Uterus (tissue), 2 donors: ENCODE measurements around the gene CHMP4B.

Experiments
- POLR2A ChIP-seq, 2 donors: fragments of 450-650 bp; IDR thresholded peaks; one replicate each; pipeline ENCODE4 v1.6.1; 2016; ENCODE audit warnings: antibody characterized with exemption in 2 of 2, mild to moderate bottlenecking in 1 of 2, moderate library complexity in 1 of 2
- TF ChIP-seq, protein P1 (sequence below), 4 experiments: fragments of 200-600 bp in 2 of 4; fragments of 450-650 bp in 2 of 4; sonication (generic) in 2 of 4; IDR thresholded peaks; one replicate each; pipeline ENCODE4 v1.5.1; 2016 to 2019; ENCODE audit warnings: antibody characterized with exemption in 4 of 4, mild to moderate bottlenecking in 2 of 4, moderate library complexity in 1 of 4

DNA sequence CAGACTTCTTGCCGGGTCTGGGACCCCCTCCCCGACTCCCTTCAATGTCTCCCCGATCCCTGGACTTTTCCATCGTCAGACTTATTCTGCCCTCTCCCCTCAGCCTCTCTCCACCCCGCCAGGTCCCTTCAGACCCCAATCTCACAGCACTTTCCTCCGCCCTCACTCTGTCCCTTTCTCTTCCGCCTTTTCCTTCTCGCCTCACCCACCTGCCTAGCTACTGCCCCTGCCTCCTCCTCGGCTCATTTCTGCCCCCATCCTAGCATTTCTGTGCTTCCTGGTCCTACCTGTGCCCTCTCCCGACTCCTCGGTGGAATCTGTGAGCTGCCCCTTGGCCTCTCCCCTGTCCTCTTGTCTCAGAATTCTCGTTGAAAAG, 616 bp downstream of the CHMP4B start:
- no peak for TF ChIP-seq POLR2A (IDR thresholded peaks at IDR 0.05)
- TF ChIP-seq, protein P1, sequence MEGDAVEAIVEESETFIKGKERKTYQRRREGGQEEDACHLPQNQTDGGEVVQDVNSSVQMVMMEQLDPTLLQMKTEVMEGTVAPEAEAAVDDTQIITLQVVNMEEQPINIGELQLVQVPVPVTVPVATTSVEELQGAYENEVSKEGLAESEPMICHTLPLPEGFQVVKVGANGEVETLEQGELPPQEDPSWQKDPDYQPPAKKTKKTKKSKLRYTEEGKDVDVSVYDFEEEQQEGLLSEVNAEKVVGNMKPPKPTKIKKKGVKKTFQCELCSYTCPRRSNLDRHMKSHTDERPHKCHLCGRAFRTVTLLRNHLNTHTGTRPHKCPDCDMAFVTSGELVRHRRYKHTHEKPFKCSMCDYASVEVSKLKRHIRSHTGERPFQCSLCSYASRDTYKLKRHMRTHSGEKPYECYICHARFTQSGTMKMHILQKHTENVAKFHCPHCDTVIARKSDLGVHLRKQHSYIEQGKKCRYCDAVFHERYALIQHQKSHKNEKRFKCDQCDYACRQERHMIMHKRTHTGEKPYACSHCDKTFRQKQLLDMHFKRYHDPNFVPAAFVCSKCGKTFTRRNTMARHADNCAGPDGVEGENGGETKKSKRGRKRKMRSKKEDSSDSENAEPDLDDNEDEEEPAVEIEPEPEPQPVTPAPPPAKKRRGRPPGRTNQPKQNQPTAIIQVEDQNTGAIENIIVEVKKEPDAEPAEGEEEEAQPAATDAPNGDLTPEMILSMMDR (IDR thresholded peaks at IDR 0.05): no peak
